ENCODE measurements around the gene KCNH3. TPM values are rescaled to one million over a fixed set of nuclear protein-coding genes. Genes with fewer than 3 reads are reported as not detected.

The KCNH3 gene
- total and polyA plus RNA-seq, 2 donors (not counting 1 experiment from before 2014, with no cell fraction given) = 0.05 to 0.17 TPM

- Histone ChIP-seq H4K20me1 (ENCODE audit: control insufficient read depth, extremely low read depth, insufficient read depth, low read length) (no peaks in the 10 kb centered on the region), H3K27ac (ENCODE audit: insufficient read depth, low read length) (no peak overlapping the region), H3K4me2 (ENCODE audit: extremely low read depth, insufficient read depth, low read length) (no peak overlapping the region), H2AFZ (ENCODE audit: low read length) (no peak overlapping the region), H3K27me3 (ENCODE audit: control insufficient read depth, insufficient read depth, low read length) (no peaks in the 10 kb centered on the region), H3K4me1 (ENCODE audit: control insufficient read depth, extremely low read depth, insufficient read depth, low read length) (no peaks in the 10 kb centered on the region), H3K36me3 (ENCODE audit: control insufficient read depth, insufficient read depth, low read length) (peaks cover 7% of the 10 kb centered on the region), H3K4me3 (replicated peaks in 1 of 4; ENCODE audit: control extremely low read depth in 1 of 4, insufficient read depth in 1 of 4, low read depth in 3 of 4, low read length in 4 of 4) (no peak overlapping the region), H3K9me3 (ENCODE audit: control insufficient read depth, insufficient read depth, low read depth, low read length) (no peaks in the 10 kb centered on the region), H3K79me2 (ENCODE audit: control insufficient read depth, insufficient read depth, low read length) (no peaks in the 10 kb centered on the region), H3K9ac (ENCODE audit: insufficient read depth, low read length) (no peak overlapping the region)
- no peak for DNase-seq (ENCODE audit: low read depth in 2 of 2)
- no peak for TF ChIP-seq EZH2 (IDR thresholded peaks at IDR 0.05; ENCODE audit: low read length, missing control alignments)
- TF ChIP-seq, protein P1, sequence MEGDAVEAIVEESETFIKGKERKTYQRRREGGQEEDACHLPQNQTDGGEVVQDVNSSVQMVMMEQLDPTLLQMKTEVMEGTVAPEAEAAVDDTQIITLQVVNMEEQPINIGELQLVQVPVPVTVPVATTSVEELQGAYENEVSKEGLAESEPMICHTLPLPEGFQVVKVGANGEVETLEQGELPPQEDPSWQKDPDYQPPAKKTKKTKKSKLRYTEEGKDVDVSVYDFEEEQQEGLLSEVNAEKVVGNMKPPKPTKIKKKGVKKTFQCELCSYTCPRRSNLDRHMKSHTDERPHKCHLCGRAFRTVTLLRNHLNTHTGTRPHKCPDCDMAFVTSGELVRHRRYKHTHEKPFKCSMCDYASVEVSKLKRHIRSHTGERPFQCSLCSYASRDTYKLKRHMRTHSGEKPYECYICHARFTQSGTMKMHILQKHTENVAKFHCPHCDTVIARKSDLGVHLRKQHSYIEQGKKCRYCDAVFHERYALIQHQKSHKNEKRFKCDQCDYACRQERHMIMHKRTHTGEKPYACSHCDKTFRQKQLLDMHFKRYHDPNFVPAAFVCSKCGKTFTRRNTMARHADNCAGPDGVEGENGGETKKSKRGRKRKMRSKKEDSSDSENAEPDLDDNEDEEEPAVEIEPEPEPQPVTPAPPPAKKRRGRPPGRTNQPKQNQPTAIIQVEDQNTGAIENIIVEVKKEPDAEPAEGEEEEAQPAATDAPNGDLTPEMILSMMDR (conservative IDR thresholded peaks at IDR 0.05 in 1 of 2, IDR thresholded peaks at IDR 0.05 in 1 of 2; ENCODE audit: low read depth in 1 of 2, low read length in 2 of 2) = no peak
These were observed 14.0 kb upstream of the KCNH3 start for GRCh38 chr12:49524660-49525324.

GRCh38 chr12:49525942-49526341 is 12.9 kb upstream of the KCNH3 start:
- no peak overlapping the region for H3K9ac ChIP-seq (ENCODE audit: insufficient read depth, low read length)
- no peaks in the 10 kb centered on the region for H4K20me1 ChIP-seq (ENCODE audit: control insufficient read depth, extremely low read depth, insufficient read depth, low read length)
- DNase-seq (ENCODE audit: low read depth in 2 of 2) = no peak
- H3K4me3 ChIP-seq (replicated peaks in 1 of 4; ENCODE audit: control extremely low read depth in 1 of 4, insufficient read depth in 1 of 4, low read depth in 3 of 4, low read length in 4 of 4) = no peak overlapping the region
- TF ChIP-seq, protein P1 (conservative IDR thresholded peaks at IDR 0.05 in 1 of 2, IDR thresholded peaks at IDR 0.05 in 1 of 2; ENCODE audit: low read depth in 1 of 2, low read length in 2 of 2) = no peak
- TF ChIP-seq EZH2 (IDR thresholded peaks at IDR 0.05; ENCODE audit: low read length, missing control alignments) = no peak
- H3K79me2 ChIP-seq (ENCODE audit: control insufficient read depth, insufficient read depth, low read length) = no peaks in the 10 kb centered on the region
- no peak overlapping the region for H3K27ac ChIP-seq (ENCODE audit: insufficient read depth, low read length)
- no peaks in the 10 kb centered on the region for H3K4me1 ChIP-seq (ENCODE audit: control insufficient read depth, extremely low read depth, insufficient read depth, low read length)
- no peak overlapping the region for H3K4me2 ChIP-seq (ENCODE audit: extremely low read depth, insufficient read depth, low read length)
- H3K36me3 ChIP-seq (ENCODE audit: control insufficient read depth, insufficient read depth, low read length) = peaks cover 7% of the 10 kb centered on the region
- H2AFZ ChIP-seq (ENCODE audit: low read length) = no peak overlapping the region
- H3K9me3 ChIP-seq (ENCODE audit: control insufficient read depth, insufficient read depth, low read depth, low read length) = no peaks in the 10 kb centered on the region
- H3K27me3 ChIP-seq (ENCODE audit: control insufficient read depth, insufficient read depth, low read length) = no peaks in the 10 kb centered on the region

DNA sequence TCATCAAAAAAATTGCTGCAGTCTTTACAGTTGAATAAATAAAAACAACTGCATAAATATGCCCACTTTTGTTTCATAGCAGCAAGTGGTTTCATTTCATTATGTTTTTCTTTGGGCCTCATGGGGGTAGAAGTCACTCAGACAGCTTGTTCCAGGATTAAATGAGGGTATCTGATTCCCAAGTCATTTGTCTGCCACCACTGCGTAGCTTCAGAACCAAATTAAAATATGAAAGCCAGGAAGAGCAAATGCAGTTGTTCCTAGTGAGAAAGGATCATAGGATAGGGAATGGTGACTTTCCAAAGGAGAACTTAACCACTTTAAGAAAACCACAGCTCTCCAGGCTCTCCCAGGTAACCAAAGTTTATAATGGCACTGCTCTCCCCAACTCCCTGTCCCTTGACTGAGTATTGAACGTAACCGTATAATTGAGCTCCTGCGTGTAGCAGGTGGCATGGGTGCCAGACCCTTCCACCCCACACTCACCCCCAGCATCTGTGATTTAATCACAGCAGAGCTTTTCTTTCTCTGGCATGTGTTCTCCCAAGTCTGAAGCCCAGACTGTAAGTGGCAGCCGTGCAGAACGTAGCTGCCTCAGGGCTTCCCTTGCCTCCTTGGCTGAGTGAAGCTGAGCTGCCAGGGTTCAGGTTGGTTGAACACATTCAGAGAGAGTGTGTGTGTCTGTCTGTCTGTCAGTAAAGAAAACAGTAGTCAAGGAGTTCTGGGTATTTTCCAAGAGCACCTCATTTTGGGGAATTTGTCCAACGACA is 11.3 kb upstream of the KCNH3 start:
- no peak overlapping the region for H3K9ac ChIP-seq (ENCODE audit: insufficient read depth, low read length)
- peaks cover 7% of the 10 kb centered on the region for H3K36me3 ChIP-seq (ENCODE audit: control insufficient read depth, insufficient read depth, low read length)
- H2AFZ ChIP-seq (ENCODE audit: low read length) = no peak overlapping the region
- H3K4me3 ChIP-seq (replicated peaks in 1 of 4; ENCODE audit: control extremely low read depth in 1 of 4, insufficient read depth in 1 of 4, low read depth in 3 of 4, low read length in 4 of 4) = no peak overlapping the region
- no peak overlapping the region for H3K27ac ChIP-seq (ENCODE audit: insufficient read depth, low read length)
- H3K79me2 ChIP-seq (ENCODE audit: control insufficient read depth, insufficient read depth, low read length) = no peaks in the 10 kb centered on the region
- H3K4me1 ChIP-seq (ENCODE audit: control insufficient read depth, extremely low read depth, insufficient read depth, low read length) = no peaks in the 10 kb centered on the region
- DNase-seq (ENCODE audit: low read depth in 2 of 2) = no peak
- no peak for TF ChIP-seq EZH2 (IDR thresholded peaks at IDR 0.05; ENCODE audit: low read length, missing control alignments)
- TF ChIP-seq, protein P1 (conservative IDR thresholded peaks at IDR 0.05 in 1 of 2, IDR thresholded peaks at IDR 0.05 in 1 of 2; ENCODE audit: low read depth in 1 of 2, low read length in 2 of 2) = no peak
- no peaks in the 10 kb centered on the region for H3K9me3 ChIP-seq (ENCODE audit: control insufficient read depth, insufficient read depth, low read depth, low read length)
- no peaks in the 10 kb centered on the region for H4K20me1 ChIP-seq (ENCODE audit: control insufficient read depth, extremely low read depth, insufficient read depth, low read length)
- no peak overlapping the region for H3K4me2 ChIP-seq (ENCODE audit: extremely low read depth, insufficient read depth, low read length)
- H3K27me3 ChIP-seq (ENCODE audit: control insufficient read depth, insufficient read depth, low read length) = no peaks in the 10 kb centered on the region
